Neural cell (in vitro differentiated cells): Measurements from ENCODE around the gene TFB1M. TPM values are rescaled to one million over a fixed set of nuclear protein-coding genes. Genes with fewer than 3 reads are reported as not detected.

Source experiments
- H2AFZ ChIP-seq: fragments of 200-600, 300-800 bp; sonication (generic), shearing (Covaris generic); 2 replicates; pipeline ENCODE4 v1.6.0; 2014; ENCODE audit warnings: low read depth, mild to moderate bottlenecking, antibody characterized with exemption, low read length, moderate library complexity
- H3F3A ChIP-seq: fragments of 200-600 bp; shearing (Covaris generic); 2 replicates; pipeline ENCODE4 v1.6.1; 2016; ENCODE audit warnings: mild to moderate bottlenecking, moderate library complexity, mixed read lengths, antibody characterized with exemption, low read length; ENCODE audit not compliant: insufficient read depth, poor library complexity, severe bottlenecking
- H3K27ac ChIP-seq: fragments of 200-600, 300-800 bp; sonication (generic), shearing (Covaris generic); 2 replicates; pipeline ENCODE4 v1.5.1; 2014; ENCODE audit warnings: mild to moderate bottlenecking, low read length, moderate library complexity
- H3K27me3 ChIP-seq: fragments of 300-800, 200-600 bp; sonication (generic), shearing (Covaris generic); 2 replicates; pipeline ENCODE4 v1.6.0; 2014; ENCODE audit warnings: mild to moderate bottlenecking, low read depth, low read length, moderate library complexity; ENCODE audit not compliant: insufficient read depth
- H3K36me3 ChIP-seq: fragments of 300-800, 200-600 bp; sonication (generic), shearing (Covaris generic); 2 replicates; pipeline ENCODE4 v1.5.1; 2014; ENCODE audit warnings: mild to moderate bottlenecking, antibody characterized with exemption, low read length, moderate library complexity; ENCODE audit not compliant: insufficient read depth
- H3K4me2 ChIP-seq: fragments of 300-800, 200-600 bp; sonication (generic), shearing (Covaris generic); 2 replicates; pipeline ENCODE4 v1.6.0; 2014; ENCODE audit warnings: mild to moderate bottlenecking, low read length
- H3K4me3 ChIP-seq: fragments of 300-800, 200-600 bp; sonication (generic), shearing (Covaris generic); 2 replicates; pipeline ENCODE4 v1.5.1; 2014; ENCODE audit warnings: mild to moderate bottlenecking, low read length, moderate library complexity
- H3K79me2 ChIP-seq: fragments of 200-600 bp; shearing (Covaris generic); replicated peaks from 2 replicates; pipeline ENCODE4 v1.6.0; 2014; ENCODE audit warnings: mild to moderate bottlenecking, low read length, moderate library complexity; ENCODE audit not compliant: insufficient read depth
- H3K9ac ChIP-seq: fragments of 300-800, 200-600 bp; sonication (generic), shearing (Covaris generic); 2 replicates; pipeline ENCODE4 v1.6.1; 2016; ENCODE audit warnings: mild to moderate bottlenecking, low read length, mixed read lengths
- H3K9me2 ChIP-seq: fragments of 200-600 bp; shearing (Covaris generic); 2 replicates; pipeline ENCODE4 v1.6.1; 2016; ENCODE audit warnings: mild to moderate bottlenecking, low read length, mixed read lengths; ENCODE audit not compliant: insufficient read depth
- H3K9me3 ChIP-seq: fragments of 200-600, 300-800 bp; sonication (generic), shearing (Covaris generic); 2 replicates; pipeline ENCODE4 v1.6.1; 2016; ENCODE audit warnings: mild to moderate bottlenecking, mixed run types, low read length, moderate library complexity, mixed read lengths
- H4K20me1 ChIP-seq: fragments of 200-600 bp; shearing (Covaris generic); 2 replicates; pipeline ENCODE4 v1.6.1; 2016; ENCODE audit warnings: mild to moderate bottlenecking, mixed run types; ENCODE audit not compliant: insufficient read depth
- CTCF ChIP-seq: fragments of 450-650 bp; IDR thresholded peaks from 2 replicates; pipeline ENCODE4 v1.5.1; 2014; ENCODE audit warnings: antibody characterized with exemption, mild to moderate bottlenecking, moderate library complexity; ENCODE audit not compliant: poor library complexity, severe bottlenecking
- EP300 ChIP-seq: fragments of 450-650 bp; conservative IDR thresholded peaks from 2 replicates; pipeline ENCODE4 v1.6.1; 2014; ENCODE audit warnings: antibody characterized with exemption, mild to moderate bottlenecking, moderate library complexity; ENCODE audit not compliant: poor library complexity, severe bottlenecking
- EZH2 ChIP-seq: fragments of 200-600, 300-800 bp; shearing (Covaris generic), sonication (generic); IDR thresholded peaks from 2 replicates; pipeline ENCODE4 v1.6.1; 2014; ENCODE audit warnings: antibody characterized with exemption, low read length, borderline replicate concordance, mild to moderate bottlenecking; ENCODE audit not compliant: insufficient read depth, poor library complexity, severe bottlenecking
- MXI1 ChIP-seq: fragments of 450-650 bp; conservative IDR thresholded peaks from 2 replicates; pipeline ENCODE4 v1.6.1; 2014; ENCODE audit warnings: antibody characterized with exemption, mild to moderate bottlenecking; ENCODE audit not compliant: poor library complexity, severe bottlenecking
- POLR2AphosphoS5 ChIP-seq: IDR thresholded peaks from 2 replicates; pipeline ENCODE4 v1.6.1; 2012
- RAD21 ChIP-seq: fragments of 450-650 bp; conservative IDR thresholded peaks from 2 replicates; pipeline ENCODE4 v1.6.1; 2014; ENCODE audit warnings: antibody characterized with exemption, mild to moderate bottlenecking, moderate library complexity
- REST ChIP-seq: IDR thresholded peaks from 2 replicates; pipeline ENCODE4 v1.6.1; 2012; ENCODE audit warnings: borderline replicate concordance
- SMC3 ChIP-seq: fragments of 450-650 bp; conservative IDR thresholded peaks from 2 replicates; pipeline ENCODE4 v1.6.1; 2014; ENCODE audit warnings: antibody characterized with exemption, mild to moderate bottlenecking, moderate library complexity; ENCODE audit not compliant: poor library complexity
- TAF1 ChIP-seq: IDR thresholded peaks from 2 replicates; pipeline ENCODE4 v1.6.1; 2012; ENCODE audit warnings: low read depth
- polyA plus RNA-seq: library from polyadenylated mRNA; depleted of rRNA; stranded (reverse); fragments of >200 nt; gene quantifications from 2 replicates; pipeline ENCODE4 v1.2.3, GENCODE V29; 2014

TFB1M gene
- polyA plus RNA-seq, 1 donor from 2014 or later: 15.5 TPM

DNA sequence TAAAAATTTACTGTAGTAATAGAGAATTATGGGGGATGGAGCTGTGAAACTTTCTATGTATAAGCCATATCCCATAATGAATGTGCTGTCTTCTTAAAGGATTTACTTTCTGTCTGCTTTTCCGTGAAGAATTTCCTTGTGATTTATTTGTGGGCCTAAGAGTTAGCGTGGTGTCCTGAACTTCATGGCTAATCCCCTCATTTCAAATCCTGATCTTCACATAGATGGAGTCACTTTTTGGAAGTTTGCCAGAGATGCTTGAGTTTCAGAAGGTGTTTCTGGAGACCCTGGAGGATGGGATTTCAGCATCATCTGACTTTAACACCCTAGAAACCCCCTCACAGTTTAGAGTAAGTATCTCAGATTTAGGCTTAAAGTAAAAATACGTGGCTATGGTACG, 69.8 kb downstream of the TFB1M start:
- H3K79me2 ChIP-seq: no peaks in the 10 kb centered on the region
- no peaks in the 10 kb centered on the region for H3K9me3 ChIP-seq
- TF ChIP-seq REST (no peak), TAF1 (no peak), EZH2 (no peak), CTCF (no peak), EP300 (no peak), POLR2AphosphoS5 (no peak), SMC3 (no peak), RAD21 (no peak), MXI1 (no peak)
- no peak overlapping the region for H3K4me2 ChIP-seq
- no peak overlapping the region for H3K27ac ChIP-seq
- H2AFZ ChIP-seq: no peak overlapping the region
- H4K20me1 ChIP-seq: no peaks in the 10 kb centered on the region
- H3F3A ChIP-seq: no peaks in the 10 kb centered on the region
- no peak overlapping the region for H3K4me3 ChIP-seq
- no peak overlapping the region for H3K9ac ChIP-seq
- peaks cover 8% of the 10 kb centered on the region for H3K36me3 ChIP-seq
- no peaks in the 10 kb centered on the region for H3K27me3 ChIP-seq
- H3K9me2 ChIP-seq: no peaks in the 10 kb centered on the region

DNA sequence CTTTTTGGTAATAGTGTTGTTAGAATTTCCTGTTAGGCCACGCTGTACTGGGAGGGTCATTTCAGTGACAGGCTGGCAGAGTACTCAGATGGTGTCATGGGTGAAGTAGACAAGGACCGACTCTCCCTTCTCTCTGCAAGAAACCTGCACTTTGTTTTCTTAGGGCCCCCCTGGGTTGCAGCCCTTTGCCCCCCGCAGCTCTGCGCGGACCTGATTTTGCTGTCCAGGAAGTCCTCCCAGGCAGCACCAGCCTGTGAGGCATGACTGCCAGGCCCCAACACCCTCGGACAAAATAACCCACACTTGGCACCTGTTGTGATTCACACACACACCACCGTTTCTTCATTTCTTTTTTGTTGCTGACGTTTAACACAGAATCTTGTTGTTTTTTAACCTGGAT, 72.3 kb downstream of the TFB1M start:
- H3K9ac ChIP-seq: no peak overlapping the region
- H3K36me3 ChIP-seq: peaks cover 14% of the 10 kb centered on the region
- no peak overlapping the region for H3K4me3 ChIP-seq
- H3K79me2 ChIP-seq: no peaks in the 10 kb centered on the region
- no peaks in the 10 kb centered on the region for H4K20me1 ChIP-seq
- no peak overlapping the region for H2AFZ ChIP-seq
- no peaks in the 10 kb centered on the region for H3K9me3 ChIP-seq
- no peaks in the 10 kb centered on the region for H3F3A ChIP-seq
- no peak overlapping the region for H3K27ac ChIP-seq
- no peaks in the 10 kb centered on the region for H3K27me3 ChIP-seq
- H3K4me2 ChIP-seq: no peak overlapping the region
- TF ChIP-seq SMC3 (no peak), REST (no peak), POLR2AphosphoS5 (no peak), EZH2 (no peak), MXI1 (no peak), RAD21 (no peak), EP300 (no peak), CTCF (no peak), TAF1 (no peak)
- no peaks in the 10 kb centered on the region for H3K9me2 ChIP-seq
